ENCODE data around the gene S100A8. TPM values are rescaled to one million over a fixed set of nuclear protein-coding genes. Genes with fewer than 3 reads are reported as not detected.

The S100A8 gene
- total RNA-seq, 1 donor from 2014 or later, result 50.0 TPM

DNA sequence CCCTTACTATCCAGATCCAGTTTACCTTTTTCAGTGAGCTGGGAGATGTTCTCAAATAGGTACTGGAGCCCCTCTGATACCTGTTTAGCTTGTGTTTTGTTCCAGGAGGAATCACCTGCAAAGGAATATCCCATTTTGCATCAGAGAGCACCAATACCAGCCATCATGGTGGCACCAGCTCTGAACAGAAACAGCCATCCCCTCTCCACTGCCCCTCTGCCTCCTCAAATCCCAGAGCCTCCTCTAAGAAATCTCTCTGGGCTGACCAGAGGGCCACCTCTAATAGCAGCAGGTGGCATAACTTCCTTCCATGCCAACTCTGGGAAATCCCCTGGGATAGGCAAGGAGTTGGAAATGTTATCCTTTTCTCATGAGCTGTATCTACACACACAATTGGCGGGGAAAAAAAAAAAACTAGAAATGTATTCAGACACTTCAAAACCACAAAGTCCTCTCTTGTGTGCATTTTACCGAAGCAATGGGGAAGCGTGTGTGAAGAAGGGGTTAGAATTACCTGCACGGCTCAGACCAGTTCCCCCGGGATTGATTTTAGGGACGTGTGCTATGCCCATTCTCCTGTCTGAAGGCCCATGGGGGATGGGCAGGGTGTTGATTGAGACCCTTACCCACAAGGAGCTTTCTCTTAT lies 44.7 kb downstream of the S100A8 start:
- no peaks in the 10 kb centered on the region for H3K36me3 ChIP-seq (ENCODE audit: control insufficient read depth, insufficient read depth, low read length)
- no peak for FAIRE-seq
- no peaks in the 10 kb centered on the region for H3K27me3 ChIP-seq (ENCODE audit: control insufficient read depth, insufficient read depth, low read length)
- no peak for DNase-seq (ENCODE audit: low read depth)
- TF ChIP-seq, protein P1, sequence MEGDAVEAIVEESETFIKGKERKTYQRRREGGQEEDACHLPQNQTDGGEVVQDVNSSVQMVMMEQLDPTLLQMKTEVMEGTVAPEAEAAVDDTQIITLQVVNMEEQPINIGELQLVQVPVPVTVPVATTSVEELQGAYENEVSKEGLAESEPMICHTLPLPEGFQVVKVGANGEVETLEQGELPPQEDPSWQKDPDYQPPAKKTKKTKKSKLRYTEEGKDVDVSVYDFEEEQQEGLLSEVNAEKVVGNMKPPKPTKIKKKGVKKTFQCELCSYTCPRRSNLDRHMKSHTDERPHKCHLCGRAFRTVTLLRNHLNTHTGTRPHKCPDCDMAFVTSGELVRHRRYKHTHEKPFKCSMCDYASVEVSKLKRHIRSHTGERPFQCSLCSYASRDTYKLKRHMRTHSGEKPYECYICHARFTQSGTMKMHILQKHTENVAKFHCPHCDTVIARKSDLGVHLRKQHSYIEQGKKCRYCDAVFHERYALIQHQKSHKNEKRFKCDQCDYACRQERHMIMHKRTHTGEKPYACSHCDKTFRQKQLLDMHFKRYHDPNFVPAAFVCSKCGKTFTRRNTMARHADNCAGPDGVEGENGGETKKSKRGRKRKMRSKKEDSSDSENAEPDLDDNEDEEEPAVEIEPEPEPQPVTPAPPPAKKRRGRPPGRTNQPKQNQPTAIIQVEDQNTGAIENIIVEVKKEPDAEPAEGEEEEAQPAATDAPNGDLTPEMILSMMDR (IDR thresholded peaks at IDR 0.05; ENCODE audit: insufficient read depth, low read length, severe bottlenecking), result no peak
- no peak overlapping the region for H3K4me3 ChIP-seq (ENCODE audit: low read depth, low read length)

GRCh38 chr1:153345187-153346076 lies 45.4 kb downstream of the S100A8 start:
- no peak for DNase-seq (ENCODE audit: low read depth)
- Histone ChIP-seq H3K36me3 (ENCODE audit: control insufficient read depth, insufficient read depth, low read length) (no peaks in the 10 kb centered on the region), H3K27me3 (ENCODE audit: control insufficient read depth, insufficient read depth, low read length) (no peaks in the 10 kb centered on the region), H3K4me3 (ENCODE audit: low read depth, low read length) (no peak overlapping the region)
- TF ChIP-seq, protein P1 (IDR thresholded peaks at IDR 0.05; ENCODE audit: insufficient read depth, low read length, severe bottlenecking), result no peak
- FAIRE-seq, result no peak

DNA sequence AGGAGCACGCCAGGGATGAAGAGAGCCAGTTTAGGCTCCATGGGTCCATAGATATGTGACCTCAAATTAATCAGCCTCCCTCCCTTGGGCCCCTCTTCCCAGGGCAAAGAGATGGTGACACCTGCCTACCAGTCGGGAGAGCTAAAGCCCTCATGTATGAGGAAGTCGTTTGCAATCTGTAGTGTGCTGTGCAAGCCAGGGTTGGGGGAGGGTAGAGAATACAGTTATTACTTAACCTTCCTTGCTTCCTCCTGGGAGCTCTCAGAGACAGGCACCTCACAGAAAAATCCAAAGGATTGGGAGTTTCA lies 46.2 kb downstream of the S100A8 start:
- no peak for FAIRE-seq
- DNase-seq (ENCODE audit: low read depth), result no peak
- no peaks in the 10 kb centered on the region for H3K27me3 ChIP-seq (ENCODE audit: control insufficient read depth, insufficient read depth, low read length)

GRCh38 chr1:153343811-153344717 lies 46.8 kb downstream of the S100A8 start:
- no peak for FAIRE-seq
- no peak overlapping the region for H3K4me3 ChIP-seq (ENCODE audit: low read depth, low read length)
- H3K27me3 ChIP-seq (ENCODE audit: control insufficient read depth, insufficient read depth, low read length), result no peaks in the 10 kb centered on the region
- TF ChIP-seq, protein P1 (IDR thresholded peaks at IDR 0.05; ENCODE audit: insufficient read depth, low read length, severe bottlenecking), result no peak
- no peak for DNase-seq (ENCODE audit: low read depth)
- H3K36me3 ChIP-seq (ENCODE audit: control insufficient read depth, insufficient read depth, low read length), result no peaks in the 10 kb centered on the region

More for the DNA sequence above, 46.2 kb downstream of the S100A8 start:
- Histone ChIP-seq H3K4me3 (ENCODE audit: low read depth, low read length) (no peak overlapping the region), H3K36me3 (ENCODE audit: control insufficient read depth, insufficient read depth, low read length) (no peaks in the 10 kb centered on the region)
- TF ChIP-seq, protein P1 (IDR thresholded peaks at IDR 0.05; ENCODE audit: insufficient read depth, low read length, severe bottlenecking), result no peak

DNA sequence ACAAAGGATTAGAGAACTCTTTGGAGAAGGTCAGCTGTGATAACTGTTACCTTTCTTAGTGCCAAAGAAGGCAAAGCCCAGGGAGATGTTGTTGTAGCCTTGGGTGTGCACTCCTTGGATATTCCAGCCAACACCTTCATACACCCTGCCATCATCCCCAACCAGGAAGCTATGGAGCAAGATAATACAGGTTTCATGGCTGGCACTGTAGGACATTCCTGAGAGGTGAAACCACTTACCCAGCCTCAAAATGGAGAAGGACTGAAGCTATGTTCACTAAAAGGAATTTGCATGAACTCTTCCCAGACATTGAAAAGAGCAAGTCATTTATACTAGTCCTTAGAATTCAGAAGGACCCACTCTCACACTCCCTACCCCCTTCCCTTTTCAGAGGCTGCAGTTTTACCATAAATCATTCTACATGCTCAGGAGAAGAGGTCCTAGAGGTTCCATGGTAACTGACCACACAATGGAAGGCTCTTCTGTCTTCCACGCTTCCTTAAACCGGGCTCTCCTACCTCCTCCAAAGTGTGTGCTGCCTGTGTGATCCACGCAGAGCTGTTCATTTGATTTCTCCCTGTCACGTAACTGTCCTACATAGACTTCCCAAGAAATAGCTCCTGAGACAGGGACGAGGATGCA lies 47.7 kb downstream of the S100A8 start:
- H3K36me3 ChIP-seq (ENCODE audit: control insufficient read depth, insufficient read depth, low read length), result no peaks in the 10 kb centered on the region
- no peaks in the 10 kb centered on the region for H3K27me3 ChIP-seq (ENCODE audit: control insufficient read depth, insufficient read depth, low read length)
- FAIRE-seq (no peak), DNase-seq (ENCODE audit: low read depth) (peak; percentile 69)
- TF ChIP-seq, protein P1 (IDR thresholded peaks at IDR 0.05; ENCODE audit: insufficient read depth, low read length, severe bottlenecking), result no peak
- no peak overlapping the region for H3K4me3 ChIP-seq (ENCODE audit: low read depth, low read length)
